Upper lobe of left lung (tissue), 6 donors: ENCODE results near the gene ASB8. TPM values are rescaled to one million over a fixed set of nuclear protein-coding genes. Genes with fewer than 3 reads are reported as not detected.
"Not testable (repeated sequence)": the region's sequence is repeated elsewhere in the genome, so short reads cannot be mapped to it uniquely, and the experiment has no call there.

Source experiments
- ATAC-seq, 2 donors: fragments of 200-7000 bp; cut with Tn5 transposase; one replicate each; pipeline ENCODE4 v1.9.1; 2022; ENCODE audit warnings: mild to moderate bottlenecking in 2 of 2, moderate library complexity in 2 of 2; ENCODE audit not compliant: low FRiP score in 2 of 2
- DNase-seq, 2 donors: peaks; one replicate each; pipeline ENCODE4 v3.0.0-alpha.2; 2019 to 2020
- H3K27ac ChIP-seq, 4 donors: fragments of 200-600 bp; sonication (generic); one replicate each; pipeline ENCODE4 v1.5.1; 2016 to 2019
- H3K27me3 ChIP-seq, 4 donors: fragments of 200-600 bp; sonication (generic); one replicate each; pipeline ENCODE4 v1.5.1; 2017 to 2019
- H3K36me3 ChIP-seq, 4 donors: fragments of 200-600 bp; sonication (generic); one replicate each; pipeline ENCODE4 v1.5.1; 2016 to 2019
- H3K4me1 ChIP-seq, 4 donors: fragments of 200-600 bp; sonication (generic); one replicate each; pipeline ENCODE4 v1.5.1; 2018 to 2019
- H3K4me3 ChIP-seq, 4 donors: fragments of 200-600 bp; sonication (generic); one replicate each; pipeline ENCODE4 v1.5.1; 2017 to 2019; ENCODE audit warnings: mild to moderate bottlenecking in 2 of 4, moderate library complexity in 1 of 4
- H3K9me3 ChIP-seq, 4 donors: fragments of 200-600 bp; sonication (generic); one replicate each; pipeline ENCODE4 v1.5.1; 2018 to 2019
- EP300 ChIP-seq, 4 donors: sonication (generic); formaldehyde crosslinking; IDR thresholded peaks; one replicate each; pipeline ENCODE4 v1.5.1; 2017; ENCODE audit warnings: antibody characterized with exemption in 4 of 4, control low read depth in 2 of 4
- POLR2A ChIP-seq, 4 donors: fragments of 450-650 bp; IDR thresholded peaks; one replicate each; pipeline ENCODE4 v1.5.1; 2016 to 2017; ENCODE audit warnings: antibody characterized with exemption in 4 of 4, mild to moderate bottlenecking in 2 of 4
- POLR2AphosphoS5 ChIP-seq, 2 donors: sonication (generic); formaldehyde crosslinking; IDR thresholded peaks; one replicate each; pipeline ENCODE4 v1.5.1; 2017; ENCODE audit warnings: antibody characterized with exemption in 2 of 2
- WGBS, 2 donors: methylation state at CpG; one replicate each; pipeline ENCODE4 v1.1.5; 2017 to 2018; 5-methylcytosine and 5-hydroxymethylcytosine counted together
- total RNA-seq, 6 donors: library from RNA; depleted of rRNA in 4 of 6; stranded (reverse); fragments of >200 nt in 4 of 6; gene quantifications; one replicate each; pipeline versions ENCODE4 v1.1.0 to v1.2.1, GENCODE V29; 2016 to 2021
- TF ChIP-seq, protein P1 (sequence below), 6 experiments: fragments of 450-650 bp in 4 of 6; fragments of 200-600 bp in 2 of 6; sonication (generic) in 2 of 6; IDR thresholded peaks; one replicate each; pipeline ENCODE4 v1.5.1; 2016 to 2019; ENCODE audit warnings: antibody characterized with exemption in 6 of 6
- donor health status: DM: no; HTN: no; CAD: no; lungs with moderate emphysema.
- donor health status: DM: no; HTN: yes; CAD: no; lungs with severe emphysema.

ASB8 gene
- total RNA-seq, 6 donors from 2014 or later: 17.8 to 36.5 (median 30.6) TPM

DNA sequence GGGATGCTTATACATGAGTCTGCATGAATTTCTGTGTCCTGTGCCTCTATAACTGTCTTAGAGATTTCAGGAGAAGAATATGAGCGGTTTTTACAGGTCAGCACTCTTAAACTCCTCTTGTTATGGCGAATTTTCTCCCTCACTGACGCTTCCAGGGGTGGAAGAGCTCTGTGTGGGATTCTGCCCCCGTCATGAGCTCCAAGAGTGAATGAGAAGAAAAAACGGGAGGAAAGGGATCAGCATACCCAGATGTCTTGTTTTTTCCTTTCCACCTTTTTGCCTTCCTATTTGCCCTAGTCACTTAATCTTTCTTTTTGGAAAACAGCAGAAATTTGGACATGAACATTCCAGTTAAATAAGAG lies 37.5 kb downstream of the ASB8 start:
- H3K4me1 ChIP-seq: peaks cover 6 to 22% (median 11%) of the 10 kb centered on the region in 4 donors
- DNase-seq: no peak
- TF ChIP-seq, protein P1, sequence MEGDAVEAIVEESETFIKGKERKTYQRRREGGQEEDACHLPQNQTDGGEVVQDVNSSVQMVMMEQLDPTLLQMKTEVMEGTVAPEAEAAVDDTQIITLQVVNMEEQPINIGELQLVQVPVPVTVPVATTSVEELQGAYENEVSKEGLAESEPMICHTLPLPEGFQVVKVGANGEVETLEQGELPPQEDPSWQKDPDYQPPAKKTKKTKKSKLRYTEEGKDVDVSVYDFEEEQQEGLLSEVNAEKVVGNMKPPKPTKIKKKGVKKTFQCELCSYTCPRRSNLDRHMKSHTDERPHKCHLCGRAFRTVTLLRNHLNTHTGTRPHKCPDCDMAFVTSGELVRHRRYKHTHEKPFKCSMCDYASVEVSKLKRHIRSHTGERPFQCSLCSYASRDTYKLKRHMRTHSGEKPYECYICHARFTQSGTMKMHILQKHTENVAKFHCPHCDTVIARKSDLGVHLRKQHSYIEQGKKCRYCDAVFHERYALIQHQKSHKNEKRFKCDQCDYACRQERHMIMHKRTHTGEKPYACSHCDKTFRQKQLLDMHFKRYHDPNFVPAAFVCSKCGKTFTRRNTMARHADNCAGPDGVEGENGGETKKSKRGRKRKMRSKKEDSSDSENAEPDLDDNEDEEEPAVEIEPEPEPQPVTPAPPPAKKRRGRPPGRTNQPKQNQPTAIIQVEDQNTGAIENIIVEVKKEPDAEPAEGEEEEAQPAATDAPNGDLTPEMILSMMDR (IDR thresholded peaks at IDR 0.05): no peak
- TF ChIP-seq POLR2A (IDR thresholded peaks at IDR 0.05) (no peak), POLR2AphosphoS5 (IDR thresholded peaks at IDR 0.05) (no peak), EP300 (IDR thresholded peaks at IDR 0.05) (no peak)
- peak in 1 of 2 donors; percentile 10 for ATAC-seq
- H3K36me3 ChIP-seq: peaks cover 0 to 20% (median 3%) of the 10 kb centered on the region in 4 donors
- H3K9me3 ChIP-seq: no peaks in the 10 kb centered on the region
- H3K27me3 ChIP-seq: no peaks in the 10 kb centered on the region
- WGBS, 2 donors: 17 to 21% methylated on average over 5 of the region's 5 CpGs
- peak overlapping the region; percentile 34 to 70 (median 64) for H3K4me3 ChIP-seq
- H3K27ac ChIP-seq: peak overlapping the region in 3 of 4 donors; percentile 15 to 58 (median 28)

DNA sequence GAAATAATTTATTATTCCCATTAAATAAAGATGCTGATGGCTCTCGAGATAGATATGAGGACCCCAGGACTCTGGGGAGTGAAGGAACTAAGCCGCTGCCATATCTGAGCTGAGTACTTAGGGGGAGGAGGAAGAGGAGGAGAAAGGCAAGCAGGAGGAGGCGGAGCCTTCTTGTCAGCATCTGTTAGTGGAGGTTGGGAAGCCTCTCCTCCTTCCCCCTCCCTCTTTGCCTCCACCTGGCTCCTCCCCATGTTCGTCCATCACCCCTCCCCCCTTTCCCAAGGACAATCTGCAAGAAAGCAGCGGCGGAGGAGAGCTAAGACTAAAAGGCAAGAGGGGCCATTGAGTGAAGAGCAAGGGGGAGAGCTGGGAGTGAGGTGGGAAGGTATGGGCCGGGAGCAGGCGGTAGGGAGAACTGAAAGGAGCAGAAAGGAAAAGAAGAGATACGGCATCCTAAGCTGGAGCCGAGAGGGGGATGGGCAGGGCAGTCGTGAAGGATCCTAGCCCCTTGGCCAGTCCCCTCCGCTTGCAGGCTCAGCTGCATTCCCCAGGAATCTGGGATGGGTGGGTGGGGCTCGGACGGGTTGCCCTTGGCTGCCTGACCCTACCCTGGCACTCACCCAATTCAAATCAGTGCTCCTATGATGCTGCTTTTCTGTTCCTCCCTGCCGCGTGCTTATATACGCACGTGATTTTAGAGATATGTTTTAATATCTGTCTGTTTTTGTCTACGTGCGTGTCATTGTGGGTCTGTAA lies 38.1 kb downstream of the ASB8 start, which contains the start of gene PFKM:
TSS of gene PFKM (plus strand) at position 287 of the 756 bp plus-strand sequence. CDS start 3,411 bp downstream, outside the sequence.
- Histone ChIP-seq H3K4me1 (peaks cover 6 to 22% (median 11%) of the 10 kb centered on the region in 4 donors), H3K36me3 (peaks cover 0 to 17% (median 1%) of the 10 kb centered on the region in 4 donors), H3K27ac (peak within 1 kb of the TSS; percentile 15 to 58 (median 23)), H3K4me3 (peak within 1 kb of the TSS; percentile 34 to 70 (median 64)), H3K9me3 (no peaks in the 10 kb centered on the region), H3K27me3 (no peaks in the 10 kb centered on the region)
- TF ChIP-seq POLR2A (IDR thresholded peaks at IDR 0.05): peak in 1 of 4 donors; percentile 26
- TF ChIP-seq EP300 (IDR thresholded peaks at IDR 0.05): no peak
- TF ChIP-seq POLR2AphosphoS5 (IDR thresholded peaks at IDR 0.05): peak; percentile 9 to 47
- peak in 1 of 2 donors; percentile 89 for DNase-seq
- 1 to 2% methylated on average over 20 of the region's 20 CpGs for WGBS, 2 donors
- peak; percentile 98 to 99 for ATAC-seq

DNA sequence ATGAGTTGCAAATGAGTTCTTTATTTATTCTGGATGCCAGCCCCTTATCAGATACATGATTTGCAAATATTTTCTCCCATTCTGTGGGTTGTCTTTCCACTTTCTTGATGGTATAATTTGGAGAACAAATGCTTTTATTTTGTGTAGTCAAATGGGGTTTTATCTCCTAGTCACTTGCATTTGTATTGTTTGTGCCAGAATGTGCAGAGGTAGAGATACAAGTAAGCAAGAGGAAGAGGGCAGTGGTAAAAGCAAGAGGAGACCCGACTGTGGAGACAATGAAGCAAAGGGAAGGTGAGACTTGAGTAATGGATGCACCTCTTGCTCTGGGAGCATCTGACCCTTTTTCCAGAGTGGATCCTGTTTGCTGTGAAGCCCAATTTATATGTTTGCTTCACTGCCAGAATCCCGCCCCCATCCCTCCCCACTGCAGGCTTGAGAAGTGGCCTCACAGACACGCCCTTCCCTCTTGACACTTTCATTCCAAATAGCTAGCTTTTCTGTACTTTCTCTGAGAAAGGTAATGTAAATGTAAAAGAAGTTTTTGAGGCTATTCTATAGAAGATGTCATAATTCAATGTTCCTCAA lies 38.9 kb downstream of the ASB8 start:
- H3K4me3 ChIP-seq: peak overlapping the region in 3 of 4 donors; percentile 64 to 70 (median 64)
- peaks cover 6 to 22% (median 11%) of the 10 kb centered on the region in 4 donors for H3K4me1 ChIP-seq
- ATAC-seq (no peak), DNase-seq (no peak)
- no peak for TF ChIP-seq POLR2A (IDR thresholded peaks at IDR 0.05)
- TF ChIP-seq, protein P1 (IDR thresholded peaks at IDR 0.05): no peak
- TF ChIP-seq POLR2AphosphoS5 (IDR thresholded peaks at IDR 0.05): no peak
- no peak for TF ChIP-seq EP300 (IDR thresholded peaks at IDR 0.05)
- H3K27me3 ChIP-seq: no peaks in the 10 kb centered on the region
- H3K9me3 ChIP-seq: no peaks in the 10 kb centered on the region
- H3K36me3 ChIP-seq: peaks cover 0 to 8% (median 1%) of the 10 kb centered on the region in 4 donors
- WGBS, 2 donors: 30 to 34% methylated on average over 3 of the region's 3 CpGs
- peak overlapping the region in 1 of 4 donors; percentile 28 for H3K27ac ChIP-seq

DNA sequence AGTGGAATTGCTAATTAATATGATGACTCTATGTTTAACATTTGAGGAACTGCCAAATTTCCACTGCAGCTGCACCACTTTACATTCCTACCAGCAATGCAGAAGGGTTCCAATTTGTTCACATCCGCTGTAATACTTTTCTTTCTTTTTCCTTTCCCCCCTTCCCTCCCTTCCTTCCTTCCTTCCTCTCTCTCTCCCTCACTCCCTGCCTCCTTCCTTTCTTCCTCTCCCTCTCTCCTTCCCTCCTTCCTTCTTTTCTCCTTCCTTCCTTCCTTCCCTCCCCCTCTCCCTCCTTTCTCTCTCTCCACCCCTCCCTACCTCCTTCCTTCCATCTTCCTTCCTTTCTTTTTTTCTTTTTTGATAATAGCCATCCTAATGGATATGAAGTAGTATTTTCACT lies 41.4 kb downstream of the ASB8 start:
- no peak for ATAC-seq
- Histone ChIP-seq H3K36me3 (no peaks in the 10 kb centered on the region), H3K4me3 (no peak overlapping the region), H3K9me3 (no peaks in the 10 kb centered on the region), H3K27ac (no peak overlapping the region), H3K27me3 (no peaks in the 10 kb centered on the region), H3K4me1 (peaks cover 6 to 22% (median 12%) of the 10 kb centered on the region in 4 donors)
- TF ChIP-seq POLR2A (IDR thresholded peaks at IDR 0.05): no peak
- no peak for TF ChIP-seq POLR2AphosphoS5 (IDR thresholded peaks at IDR 0.05)
- no peak for TF ChIP-seq EP300 (IDR thresholded peaks at IDR 0.05)
- TF ChIP-seq, protein P1 (IDR thresholded peaks at IDR 0.05): no peak
- 85 to 100% methylated on average over 1 of the region's 1 CpG for WGBS, 2 donors
- no peak for DNase-seq

DNA sequence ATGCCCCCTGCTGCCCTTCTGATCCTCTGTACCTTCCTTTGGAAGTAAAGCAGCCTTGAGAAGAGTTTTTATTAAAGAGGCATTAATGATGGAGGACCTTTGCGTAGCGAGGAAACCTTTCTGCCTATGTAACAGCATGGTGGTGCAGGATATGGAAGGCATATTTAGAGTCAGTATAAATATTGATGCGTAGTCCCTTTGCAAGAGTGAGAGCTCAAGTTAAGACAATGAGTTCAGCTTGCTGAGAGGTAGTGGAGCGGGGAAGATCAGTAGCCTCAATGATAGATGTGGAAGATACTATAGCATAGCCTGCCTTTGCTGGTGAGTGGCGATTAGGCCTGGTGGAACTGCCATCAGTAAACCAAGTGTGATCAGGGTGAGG lies 46.0 kb downstream of the ASB8 start:
- not testable (repeated sequence) for H3K36me3 ChIP-seq, ATAC-seq, H3K4me3 ChIP-seq, DNase-seq, H3K9me3 ChIP-seq, H3K27me3 ChIP-seq, H3K27ac ChIP-seq
- WGBS, 2 donors: 94% methylated on average over 5 of the region's 5 CpGs
- peaks cover 7 to 19% (median 8%) of the 10 kb centered on the region in 4 donors for H3K4me1 ChIP-seq
